GM12865 (cell line): ENCODE data around the gene ZBTB7A.

Experiments used
- DNase-seq: peaks from one replicate; pipeline ENCODE4 v3.0.0; 2010; ENCODE audit warnings: low read depth
- H3K4me3 ChIP-seq: 2 replicates; pipeline ENCODE4 v1.5.1; 2011; ENCODE audit warnings: mild to moderate bottlenecking, low read depth, low read length, control low read depth
- CTCF ChIP-seq: IDR thresholded peaks from 2 replicates; pipeline ENCODE4 v1.5.1; 2011; ENCODE audit warnings: low read length, control low read depth, low read depth, inconsistent platforms; ENCODE audit not compliant: insufficient read depth; ENCODE audit errors: missing control alignments

Gene ZBTB7A

DNA sequence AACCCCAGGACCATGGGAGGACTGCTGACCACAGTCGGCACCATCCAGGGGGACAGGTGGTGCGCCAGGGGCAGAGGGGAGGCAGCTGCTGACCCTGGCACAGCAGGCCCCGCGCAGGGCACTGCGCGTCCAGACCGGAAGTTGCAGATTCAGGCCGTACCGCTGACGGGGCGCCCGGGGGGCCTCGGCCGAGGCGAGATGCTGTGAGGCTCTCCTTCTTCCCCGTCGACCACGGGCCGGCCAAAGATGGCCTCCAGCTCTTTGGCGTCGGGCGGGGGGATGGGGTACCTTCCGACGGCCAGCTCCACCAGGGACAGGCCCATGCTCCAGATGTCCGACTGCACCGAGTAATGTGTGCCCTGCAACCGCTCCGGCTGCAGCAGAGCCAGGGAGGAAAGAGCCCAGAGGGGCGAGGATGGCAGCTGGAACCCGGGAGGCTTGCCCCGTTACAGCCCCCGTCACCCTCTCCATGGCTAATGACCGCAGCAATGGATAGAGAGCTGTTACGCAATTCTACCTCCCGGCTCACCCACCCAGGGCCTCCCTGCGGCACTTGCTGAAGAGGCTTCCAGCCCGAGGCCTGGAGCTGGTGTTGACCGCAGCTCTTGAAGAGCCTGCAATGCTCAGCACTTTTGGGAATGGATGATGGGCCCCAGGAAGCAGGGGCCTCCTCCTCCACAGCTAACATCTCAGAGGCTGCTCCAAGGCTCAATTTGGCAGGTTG is 32.5 kb upstream of the ZBTB7A start:
- H3K4me3 ChIP-seq: no peak overlapping the region
- DNase-seq: no peak
- TF ChIP-seq CTCF: no peak

- DNase-seq: no peak
- TF ChIP-seq CTCF: no peak
These were observed 31.8 kb upstream of the ZBTB7A start for GRCh38 chr19:4098493-4098892.

DNA sequence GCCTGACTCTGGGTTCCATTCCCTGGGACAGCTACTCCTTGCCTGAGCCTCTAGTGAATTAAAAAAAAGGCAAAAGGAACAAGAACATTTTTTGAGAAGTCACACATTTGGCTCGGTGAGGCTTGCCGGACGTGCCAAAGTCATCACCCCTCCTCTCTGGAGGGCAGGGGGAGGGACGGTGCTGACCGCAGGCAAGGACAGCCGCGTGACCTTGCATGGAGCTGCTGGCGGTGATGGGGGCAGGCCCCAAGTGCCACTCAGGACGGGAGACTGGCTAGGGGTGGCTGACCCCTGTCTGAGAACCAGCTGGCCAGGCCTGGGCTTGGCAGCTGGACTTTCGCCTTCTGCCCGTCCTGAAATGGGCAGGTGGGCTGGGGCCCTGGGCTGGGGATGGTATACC is 30.8 kb upstream of the ZBTB7A start:
- no peak for TF ChIP-seq CTCF
- no peak overlapping the region for H3K4me3 ChIP-seq
- no peak for DNase-seq

More at GRCh38 chr19:4098493-4098892, 31.8 kb upstream of the ZBTB7A start:
- H3K4me3 ChIP-seq: no peak overlapping the region

- TF ChIP-seq CTCF: no peak
- no peak overlapping the region for H3K4me3 ChIP-seq
- DNase-seq: no peak
These were observed 29.6 kb upstream of the ZBTB7A start for GRCh38 chr19:4096049-4096892.

DNA sequence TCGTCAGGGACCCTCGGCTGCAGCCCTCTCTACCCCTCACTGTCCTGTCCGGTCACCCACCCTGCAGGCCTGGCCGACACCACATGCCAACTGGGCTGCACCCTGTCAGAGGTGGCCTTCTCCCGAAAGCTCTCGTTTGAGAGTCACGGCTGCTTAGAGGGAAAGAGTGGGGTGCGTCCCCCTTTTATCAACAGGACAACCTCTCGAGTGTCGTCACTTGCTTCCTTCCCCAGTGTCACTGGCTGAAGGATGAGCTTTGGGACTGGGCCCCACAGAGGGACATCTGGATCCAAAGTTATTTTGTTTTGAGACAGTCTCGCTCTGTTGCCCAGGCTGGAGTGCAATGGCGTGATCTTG is 28.8 kb upstream of the ZBTB7A start:
- H3K4me3 ChIP-seq: no peak overlapping the region
- no peak for TF ChIP-seq CTCF
- DNase-seq: no peak

GRCh38 chr19:4094761-4095487 is 28.2 kb upstream of the ZBTB7A start:
- no peak for DNase-seq
- no peak for TF ChIP-seq CTCF
- H3K4me3 ChIP-seq: no peak overlapping the region
